HG03521 (cell line): ENCODE results near the gene ADAD2.
A peak's percentile ranks its signal among the peaks of the same experiment; 100 is the strongest.

Experiments
- ATAC-seq: cut with Tn5 transposase; IDR thresholded peaks from one replicate; pipeline ENCODE4 v1.9.1; 2021; ENCODE audit warnings: mild to moderate bottlenecking, moderate library complexity; ENCODE audit not compliant: unreplicated experiment

The ADAD2 gene

GRCh38 chr16:84176192-84177053 is 14.5 kb upstream of the ADAD2 start:
- ATAC-seq, result no peak

GRCh38 chr16:84177741-84178073 is 13.2 kb upstream of the ADAD2 start:
- no peak for ATAC-seq

GRCh38 chr16:84178146-84178765 is 12.7 kb upstream of the ADAD2 start:
- ATAC-seq, result no peak

- ATAC-seq, result no peak
Observed at GRCh38 chr16:84178892-84179611, 11.9 kb upstream of the ADAD2 start.

- ATAC-seq, result no peak
Observed at GRCh38 chr16:84179612-84180320, 11.2 kb upstream of the ADAD2 start.

- no peak for ATAC-seq
Observed at GRCh38 chr16:84180519-84181140, 10.3 kb upstream of the ADAD2 start.

GRCh38 chr16:84181144-84181915 is 9.6 kb upstream of the ADAD2 start:
- no peak for ATAC-seq

GRCh38 chr16:84182104-84182503 is 8.9 kb upstream of the ADAD2 start:
- no peak for ATAC-seq

- ATAC-seq, result no peak
Observed at GRCh38 chr16:84182680-84183571, 8.0 kb upstream of the ADAD2 start.

GRCh38 chr16:84183572-84183875 is 7.4 kb upstream of the ADAD2 start:
- no peak for ATAC-seq

- ATAC-seq, result no peak
Observed at GRCh38 chr16:84183911-84184591, 6.9 kb upstream of the ADAD2 start.

GRCh38 chr16:84184775-84185174 is 6.2 kb upstream of the ADAD2 start:
- no peak for ATAC-seq

- peak; percentile 97 for ATAC-seq
Observed at GRCh38 chr16:84186685-84187437, 4.1 kb upstream of the ADAD2 start, which contains the start of gene TAF1C. Gene TAF1C, minus strand, starts transcription at chr16:84187057. Its CDS starts 2,069 bp downstream, at chr16:84184988.

- no peak for ATAC-seq
Observed at GRCh38 chr16:84191466-84191865, 509 bp downstream of the ADAD2 start.

- ATAC-seq, result no peak
Observed at GRCh38 chr16:84193480-84193879, 2.5 kb downstream of the ADAD2 start.

- ATAC-seq, result no peak
Observed at GRCh38 chr16:84194018-84194417, 3.1 kb downstream of the ADAD2 start.

- no peak for ATAC-seq
Observed at GRCh38 chr16:84194470-84195200, 3.7 kb downstream of the ADAD2 start.
